Ammon's horn (tissue), 1 donor: ENCODE measurements around the gene BSPRY.
A peak's percentile ranks its signal among the peaks of the same experiment; 100 is the strongest.

Source experiments
- DNase-seq: peaks from one replicate; pipeline ENCODE4 v3.0.0-alpha.2; 2016; ENCODE audit warnings: low spot score

BSPRY gene

DNA sequence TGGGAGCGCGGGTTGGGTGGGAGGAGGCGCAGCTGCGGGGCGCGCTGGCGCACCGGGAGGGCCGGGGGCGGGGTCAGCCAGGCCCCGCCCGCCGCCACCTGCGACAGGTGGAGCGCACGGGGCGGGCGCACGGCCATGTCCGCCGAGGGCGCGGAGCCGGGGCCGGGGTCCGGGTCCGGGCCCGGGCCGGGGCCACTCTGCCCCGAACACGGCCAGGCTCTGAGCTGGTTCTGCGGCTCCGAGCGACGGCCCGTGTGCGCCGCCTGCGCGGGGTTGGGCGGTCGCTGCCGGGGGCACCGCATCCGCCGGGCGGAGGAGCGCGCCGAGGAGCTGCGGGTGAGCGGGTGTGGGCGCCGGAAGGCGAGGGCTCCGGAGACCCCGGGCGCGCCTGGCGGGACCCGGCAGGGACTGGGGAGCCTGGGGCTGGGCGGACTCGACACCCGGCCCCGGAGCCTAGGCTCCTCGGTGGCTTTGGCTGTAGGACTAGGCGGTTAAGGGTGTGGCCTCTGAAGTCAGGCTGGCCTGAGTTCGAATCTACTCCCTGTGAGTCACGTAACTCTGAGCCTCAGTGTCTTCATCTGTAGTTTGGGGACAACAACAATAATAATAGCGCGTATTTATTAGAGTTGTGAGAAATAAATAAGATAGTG lies at the start of gene BSPRY:
Gene BSPRY (plus strand): TSS at position 97 of the 650 bp plus-strand sequence. CDS start 39 bp downstream, at position 136.
- no peak for DNase-seq

DNA sequence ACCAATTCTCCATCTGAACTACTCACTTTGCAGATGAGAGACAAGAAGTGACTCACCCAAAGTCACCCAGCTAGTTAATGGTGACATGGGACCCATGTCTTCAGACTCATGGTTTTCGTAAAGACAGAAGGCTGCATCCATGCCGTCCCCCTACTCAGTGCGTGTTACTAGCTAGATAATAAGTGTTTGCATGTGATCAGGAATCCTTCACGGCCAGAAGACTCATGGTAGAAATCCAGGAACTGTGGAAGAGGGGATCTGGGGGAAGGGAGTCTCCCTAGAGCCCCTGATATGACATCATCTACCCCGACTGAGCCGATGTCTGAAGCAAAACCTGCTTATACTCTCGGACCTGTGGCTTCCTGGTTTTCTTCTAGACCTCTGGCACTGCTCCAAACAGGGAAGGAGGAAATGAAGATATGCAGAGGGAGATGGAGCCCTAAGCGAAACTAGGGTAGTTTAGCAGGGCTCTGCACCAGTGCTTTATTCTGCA lies 49.5 kb upstream of the BSPRY start:
- DNase-seq: peak; percentile 38

DNA sequence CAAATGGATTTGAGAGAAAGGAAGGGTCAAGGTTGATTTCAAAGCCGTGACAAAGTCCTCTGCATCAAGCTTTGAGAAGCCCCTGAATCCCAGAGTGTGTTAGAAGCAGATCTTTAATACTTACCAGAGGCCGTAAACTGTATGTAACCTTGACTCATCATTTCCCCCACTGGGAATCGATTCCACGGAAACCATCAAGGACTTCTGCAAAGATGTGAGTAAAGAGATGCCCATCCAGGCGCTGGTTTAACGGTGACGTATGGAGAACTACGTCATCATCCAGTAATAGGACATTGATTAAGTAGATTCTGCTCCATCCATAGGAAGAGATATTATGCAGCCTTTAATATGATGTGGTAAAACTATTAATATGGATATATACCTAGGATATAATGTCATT lies 47.8 kb upstream of the BSPRY start:
- DNase-seq: no peak

DNA sequence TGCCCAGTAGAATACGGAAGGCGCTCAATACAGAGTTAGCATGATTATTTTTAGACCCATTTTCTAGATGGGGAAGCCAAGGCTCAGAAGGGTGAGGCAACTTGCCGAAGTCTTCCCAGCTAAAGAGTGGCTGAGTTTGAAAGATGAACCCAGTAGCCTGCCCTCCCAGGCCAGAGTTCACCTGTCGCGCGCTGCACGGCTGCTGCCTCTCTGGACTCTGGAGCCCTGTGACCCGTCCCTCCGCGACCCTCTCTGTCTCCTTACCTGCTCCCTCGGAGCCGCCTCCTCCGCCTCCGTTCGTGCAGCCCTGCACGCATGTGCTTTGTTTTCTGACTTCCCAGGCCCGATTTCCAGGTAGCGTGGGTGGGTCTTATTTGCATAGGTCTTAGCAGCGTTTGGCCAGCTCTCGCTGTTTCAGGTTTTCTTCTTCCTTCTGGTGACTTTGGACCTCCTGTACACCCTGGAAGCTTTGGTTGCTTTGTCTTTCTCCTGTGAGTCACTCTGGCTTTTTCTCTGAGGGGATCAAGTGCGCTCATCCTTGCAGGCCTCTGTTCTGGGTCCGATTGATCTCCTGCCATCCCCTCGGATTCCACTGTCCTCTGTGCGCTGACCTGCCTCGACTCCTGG lies 46.4 kb upstream of the BSPRY start, which contains the start of gene RNF183:
Gene RNF183 (minus strand): TSS at position 585 of the 627 bp plus-strand sequence. CDS start 5,192 bp downstream, outside the sequence.
- no peak for DNase-seq

DNA sequence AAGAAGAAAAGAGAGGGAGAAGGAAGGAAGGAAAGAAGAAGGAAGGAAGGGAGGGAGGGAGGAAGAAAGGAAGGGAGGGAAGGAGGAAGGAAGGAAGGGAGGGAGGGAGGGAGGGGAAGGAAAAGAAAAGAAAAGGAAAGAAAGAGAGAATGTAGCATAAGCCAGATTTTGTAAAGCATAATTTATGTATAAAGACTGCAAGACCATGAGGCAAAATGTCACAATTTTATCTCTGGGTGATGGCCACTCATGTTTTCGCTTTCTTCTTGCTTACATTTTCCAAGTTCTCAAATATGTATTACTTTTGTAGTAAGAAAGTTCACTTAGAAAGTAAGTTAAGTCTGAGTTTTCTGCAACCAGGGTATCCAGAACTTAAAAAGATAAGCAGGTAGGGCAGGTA lies 42.8 kb upstream of the BSPRY start:
- no peak for DNase-seq

DNA sequence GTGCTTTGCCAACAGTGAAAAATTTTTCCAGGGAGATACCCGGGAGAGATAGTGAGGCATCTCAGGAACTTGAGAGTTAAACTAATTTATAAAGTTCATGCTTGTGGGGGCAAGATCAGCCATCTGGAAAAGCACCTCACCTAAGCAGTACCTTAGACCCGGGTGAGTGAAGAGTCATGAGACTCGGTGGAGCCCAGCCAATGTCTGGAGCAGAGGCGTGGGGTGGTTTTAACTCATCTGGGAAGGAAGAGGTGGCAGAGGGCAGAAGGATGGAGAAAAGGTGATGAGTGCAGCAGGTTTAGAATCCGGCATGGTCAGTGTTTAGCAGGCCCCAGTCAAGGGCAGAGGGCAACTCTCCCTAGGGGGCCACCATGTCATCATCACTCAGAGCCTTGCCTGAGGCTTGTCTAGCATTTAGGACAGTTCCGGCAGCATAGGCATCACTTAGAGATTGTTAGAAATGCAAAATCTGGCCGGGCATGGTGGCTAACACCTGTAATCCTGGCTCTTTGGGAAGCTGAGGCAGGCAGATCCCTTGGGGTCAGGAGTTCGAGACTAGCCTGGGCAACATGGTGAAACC lies 41.9 kb upstream of the BSPRY start:
- DNase-seq: no peak

DNA sequence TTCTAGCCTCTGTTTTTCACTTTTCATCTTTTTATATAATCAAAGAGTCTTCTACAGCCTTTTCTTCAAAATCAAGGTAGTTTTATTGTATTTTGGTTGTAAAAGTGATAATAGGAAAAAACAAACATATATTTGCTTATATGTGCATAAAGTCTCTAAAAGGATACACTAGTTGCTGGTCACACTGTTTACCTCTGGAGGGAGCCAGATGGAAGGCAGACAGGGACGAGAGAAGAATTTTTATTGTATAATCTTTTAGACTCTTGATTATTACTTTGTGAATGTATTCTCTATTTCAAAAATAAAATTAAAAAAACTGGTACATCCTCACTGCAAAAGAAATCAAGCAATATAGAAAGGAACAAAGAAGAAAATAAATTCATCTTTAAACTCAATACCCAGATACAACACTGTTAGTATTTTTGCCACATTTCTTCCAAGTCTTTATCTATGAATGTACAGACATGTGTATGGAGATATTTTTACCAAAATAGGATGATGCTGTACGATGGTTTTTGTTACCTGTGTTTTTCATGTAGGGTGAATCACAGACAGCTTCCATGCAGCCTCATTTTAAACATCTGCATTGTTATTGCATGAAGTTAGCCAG lies 40.0 kb upstream of the BSPRY start:
- DNase-seq: peak; percentile 69

DNA sequence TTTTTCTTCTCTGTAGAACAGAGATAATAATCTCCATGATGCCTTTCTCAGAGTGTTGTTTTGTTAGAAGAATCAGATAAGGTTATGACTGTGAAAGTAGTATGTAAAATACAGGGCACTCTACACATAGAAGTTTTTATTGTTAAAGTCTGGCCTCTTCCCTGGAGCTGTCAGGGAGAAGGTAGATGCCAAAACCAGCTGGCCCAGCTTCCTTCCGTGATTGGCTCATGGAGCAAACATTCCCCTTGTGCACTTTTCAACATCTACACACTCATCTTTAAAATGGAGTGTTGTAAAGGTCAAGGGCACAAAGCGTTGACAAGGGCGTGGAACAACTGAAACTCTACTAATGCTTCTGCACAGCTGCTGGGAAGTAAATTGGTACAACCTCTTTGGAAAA lies 38.8 kb upstream of the BSPRY start:
- no peak for DNase-seq

DNA sequence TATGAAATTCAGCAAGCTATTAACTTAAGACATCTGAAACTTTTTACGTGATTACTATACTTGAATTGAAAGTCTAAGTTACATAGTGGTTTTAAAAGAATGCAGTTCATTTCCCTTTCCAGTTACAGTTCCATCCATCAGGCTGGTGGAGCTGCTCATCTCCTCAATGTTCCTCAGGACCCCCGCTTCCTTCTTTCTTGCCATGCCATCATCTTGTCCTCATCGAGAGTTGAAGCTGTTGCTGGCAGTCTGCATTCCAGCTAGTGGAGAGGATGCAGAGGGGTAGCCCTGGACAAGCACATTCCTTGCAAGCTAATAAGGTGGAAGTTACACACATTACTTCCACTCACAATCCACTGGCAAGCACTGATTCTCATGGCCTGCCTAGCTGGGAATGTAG lies 37.4 kb upstream of the BSPRY start:
- DNase-seq: peak; percentile 35

DNA sequence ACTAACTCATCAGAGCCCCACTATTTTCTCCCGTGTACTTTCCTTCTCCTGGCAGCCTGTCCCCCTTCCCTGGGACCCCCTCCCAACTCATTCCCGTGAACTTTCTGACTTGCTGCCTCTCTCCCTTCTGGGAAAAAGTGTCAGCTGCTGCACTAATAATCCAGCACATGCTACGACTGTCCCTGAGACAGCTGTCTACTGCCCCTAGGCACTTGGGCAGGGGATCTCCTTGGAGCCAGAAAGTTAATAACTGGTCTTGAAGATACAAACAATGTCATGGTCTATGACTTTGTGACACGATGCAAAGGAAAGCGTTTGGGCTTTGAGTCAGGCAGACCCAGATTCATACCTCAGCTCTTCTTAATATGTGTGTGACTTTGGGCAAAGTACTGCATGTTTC lies 36.1 kb upstream of the BSPRY start:
- DNase-seq: no peak

DNA sequence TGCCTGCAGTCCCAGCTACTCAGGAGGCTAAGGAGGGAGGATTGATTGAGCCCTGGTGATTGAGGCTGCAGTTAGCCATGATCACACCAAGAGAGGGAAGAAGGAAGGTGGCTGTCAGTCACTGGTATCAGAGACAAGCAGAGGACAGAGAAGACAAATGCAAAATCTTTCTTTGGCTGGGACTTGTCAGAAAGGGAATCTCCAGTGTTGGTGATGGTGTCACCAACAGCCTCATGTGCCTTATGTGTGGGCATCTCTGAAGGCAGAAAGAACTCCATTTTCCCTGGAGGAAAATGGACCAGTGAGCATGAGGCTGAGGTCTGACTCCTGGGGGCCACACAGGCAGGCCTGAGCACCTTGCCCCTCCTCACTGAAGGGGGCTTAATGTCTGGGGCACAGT lies 34.1 kb upstream of the BSPRY start:
- no peak for DNase-seq

DNA sequence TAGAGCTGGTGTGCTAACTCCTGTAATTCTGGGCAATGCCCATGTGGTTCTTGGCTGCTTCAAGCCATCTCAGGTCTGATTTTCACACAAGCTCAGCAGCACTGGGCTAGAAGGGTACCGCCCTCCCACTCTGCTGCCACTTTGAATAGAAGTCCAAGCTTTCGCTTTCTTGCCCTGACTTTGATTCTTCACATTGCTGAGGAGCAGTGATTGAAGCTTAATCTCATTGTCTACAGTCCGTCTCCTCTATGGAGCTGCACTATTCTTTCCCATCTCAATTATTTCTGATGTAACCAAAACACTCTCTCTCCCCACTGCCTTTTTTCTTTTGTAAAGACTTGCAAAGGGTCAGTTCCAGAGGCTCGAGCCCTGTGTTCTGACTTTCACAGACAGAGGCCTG lies 33.3 kb upstream of the BSPRY start:
- no peak for DNase-seq

DNA sequence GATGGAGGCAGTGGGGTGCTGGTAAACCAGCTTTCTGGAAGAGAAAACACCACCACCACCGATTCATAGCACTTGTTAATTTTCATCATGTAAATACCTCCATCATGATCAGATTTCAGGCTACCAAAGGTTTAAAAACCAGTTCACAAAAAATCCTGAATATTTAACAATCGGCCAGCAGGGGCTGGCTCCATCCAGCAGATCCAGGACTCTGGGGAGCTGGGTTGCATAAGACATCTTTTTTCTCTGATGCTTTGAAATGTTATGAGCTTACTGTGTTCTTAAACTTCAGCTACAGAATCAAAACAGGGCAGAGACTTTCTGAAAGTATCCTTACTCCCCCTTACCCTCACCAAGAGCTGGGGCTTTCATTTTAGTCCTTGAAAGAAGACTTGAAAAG lies 31.6 kb upstream of the BSPRY start:
- no peak for DNase-seq

DNA sequence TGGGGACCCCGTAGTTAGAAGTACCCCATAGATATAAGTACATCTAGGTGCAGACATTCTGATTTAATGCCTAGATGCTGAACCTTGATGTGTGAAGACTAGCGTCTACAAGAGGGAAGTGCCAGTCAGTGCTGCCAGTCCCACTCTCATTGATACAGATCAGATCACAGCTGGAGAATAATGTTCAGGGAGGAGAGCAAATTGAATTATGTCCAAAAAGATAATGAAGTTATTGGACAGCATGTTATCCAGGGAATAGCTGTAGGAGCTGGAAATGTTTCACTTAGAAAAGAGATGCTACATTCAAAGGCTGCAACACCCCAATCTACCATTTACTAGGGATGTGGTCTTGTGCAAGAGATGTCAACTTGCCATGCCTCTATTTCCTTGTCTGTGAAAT lies 30.3 kb upstream of the BSPRY start:
- DNase-seq: no peak

DNA sequence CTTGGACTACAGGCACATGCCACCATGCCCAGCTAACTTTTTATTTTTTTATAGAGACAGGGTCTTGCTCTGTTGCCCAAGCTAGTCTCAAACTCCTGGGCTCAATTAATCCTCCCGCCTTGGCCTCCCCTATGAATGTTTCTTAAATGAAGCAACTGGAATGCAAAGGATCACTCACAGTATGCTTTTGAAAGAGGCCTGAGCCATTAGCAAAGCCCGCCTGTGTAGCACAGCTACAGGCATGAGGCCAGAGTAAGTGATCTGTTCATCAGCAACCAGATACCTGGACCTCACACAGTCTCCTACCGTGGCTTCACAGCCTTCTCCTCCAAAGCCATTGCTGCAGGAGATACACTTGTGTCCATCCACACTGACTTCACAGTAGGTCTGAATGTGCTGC lies 29.3 kb upstream of the BSPRY start:
- no peak for DNase-seq

DNA sequence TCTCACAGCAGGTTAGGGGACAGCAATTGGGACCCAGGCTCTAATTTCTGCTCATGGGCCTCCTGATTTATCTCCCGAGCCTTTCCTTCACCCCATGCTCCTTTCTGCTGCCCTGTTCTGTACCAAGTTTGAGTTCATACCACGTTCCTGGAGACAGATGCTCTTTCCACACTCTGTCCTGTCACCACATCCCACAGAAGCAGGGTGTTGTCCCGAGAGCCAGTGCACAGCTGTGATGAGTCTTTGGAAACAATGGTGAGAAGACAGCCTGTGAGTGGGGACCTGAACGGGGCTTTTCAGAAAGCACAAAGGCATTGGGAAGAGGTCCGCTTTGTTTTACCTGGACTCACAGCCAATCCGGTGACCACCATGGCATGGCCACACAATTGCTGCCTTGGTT lies 26.7 kb upstream of the BSPRY start:
- DNase-seq: no peak

DNA sequence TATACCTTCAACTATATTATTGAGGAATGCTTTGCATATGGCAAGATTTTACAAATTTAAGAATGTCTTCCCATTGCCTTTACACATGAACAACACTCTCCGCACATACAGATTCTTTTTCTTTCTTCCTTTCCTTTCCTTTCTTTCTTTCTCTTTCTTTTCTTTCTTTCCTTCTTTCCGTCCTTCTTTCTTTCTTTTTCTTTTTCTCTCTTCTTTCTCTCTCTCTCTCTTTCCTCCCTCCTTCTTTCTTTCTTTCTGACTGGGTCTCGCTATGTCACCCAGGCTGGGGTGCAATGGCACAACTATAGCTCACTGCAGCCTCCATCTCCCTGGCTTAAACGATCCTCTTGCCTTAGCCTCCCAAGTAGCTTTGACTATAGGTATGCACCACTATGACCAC lies 23.1 kb upstream of the BSPRY start:
- no peak for DNase-seq

DNA sequence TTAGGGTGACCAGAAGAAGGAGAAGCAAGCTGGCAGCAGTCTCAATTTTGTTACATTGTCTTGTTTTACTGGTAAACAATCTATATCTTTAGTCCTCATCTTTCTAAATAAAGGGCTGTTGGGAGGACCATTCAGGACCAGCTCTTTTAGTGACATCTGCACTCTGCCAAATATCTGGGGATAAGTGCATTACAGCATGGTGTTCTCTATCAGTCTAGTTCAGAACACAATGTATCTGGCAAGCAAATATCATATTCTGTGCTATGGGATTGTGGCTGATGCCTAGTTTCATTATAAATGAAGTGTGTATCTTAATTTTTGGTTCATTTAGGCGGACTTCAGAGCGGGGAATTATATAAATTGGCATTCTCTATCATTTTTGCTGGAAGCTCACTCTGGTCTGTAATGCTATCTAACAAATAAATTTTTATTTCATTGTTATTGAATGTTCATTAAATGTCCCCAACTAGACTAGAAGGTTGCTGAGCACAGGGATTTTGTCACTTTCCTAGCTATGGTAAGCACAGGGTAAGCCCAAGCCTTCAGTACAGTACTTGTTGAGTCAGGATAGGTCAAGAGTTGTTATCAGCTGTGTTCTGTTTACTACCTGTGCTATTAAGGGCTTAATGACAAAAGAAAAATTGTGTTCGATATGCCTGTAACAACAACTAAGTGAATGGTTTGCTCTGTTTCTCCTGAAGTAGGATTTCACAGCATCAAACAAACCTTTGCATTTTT lies 21.1 kb upstream of the BSPRY start:
- DNase-seq: no peak

DNA sequence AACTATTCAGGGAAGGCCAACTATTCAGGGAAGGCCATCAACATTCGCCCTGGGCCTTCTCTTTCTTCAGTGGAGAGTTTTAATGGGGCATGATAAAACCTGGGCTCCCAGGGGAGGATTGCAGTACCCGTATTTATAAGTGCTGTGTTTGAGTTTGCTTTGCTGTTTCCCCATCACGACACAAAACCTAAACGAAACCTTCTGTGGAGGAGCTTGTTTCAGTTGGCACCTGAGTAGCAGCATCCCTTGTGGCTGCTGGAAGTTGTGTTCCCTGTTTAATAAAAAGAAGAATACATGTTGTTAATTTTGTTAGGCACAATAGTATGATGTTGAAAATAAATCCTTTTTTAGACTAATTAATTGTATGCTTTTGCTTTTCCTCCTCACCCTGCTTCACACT lies 17.6 kb upstream of the BSPRY start:
- no peak for DNase-seq

DNA sequence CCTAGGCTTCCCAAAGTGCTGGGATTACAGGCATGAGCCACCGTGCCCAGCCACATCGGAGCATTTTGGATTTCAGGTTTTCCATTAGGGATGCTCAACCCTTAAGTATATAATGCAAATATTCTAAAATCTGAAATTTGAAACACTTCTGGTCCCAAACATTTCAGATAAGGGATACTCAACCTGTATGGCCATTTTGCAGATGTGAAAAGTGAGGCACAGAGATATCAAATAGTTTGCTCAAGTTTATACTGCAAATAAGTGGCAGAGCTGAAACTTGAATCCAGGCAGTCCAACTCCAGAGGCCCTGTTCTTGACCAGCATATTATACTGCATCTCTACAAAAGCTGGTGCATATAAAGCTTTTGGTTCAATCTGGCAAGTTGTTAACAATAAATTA lies 11.6 kb upstream of the BSPRY start:
- no peak for DNase-seq

DNA sequence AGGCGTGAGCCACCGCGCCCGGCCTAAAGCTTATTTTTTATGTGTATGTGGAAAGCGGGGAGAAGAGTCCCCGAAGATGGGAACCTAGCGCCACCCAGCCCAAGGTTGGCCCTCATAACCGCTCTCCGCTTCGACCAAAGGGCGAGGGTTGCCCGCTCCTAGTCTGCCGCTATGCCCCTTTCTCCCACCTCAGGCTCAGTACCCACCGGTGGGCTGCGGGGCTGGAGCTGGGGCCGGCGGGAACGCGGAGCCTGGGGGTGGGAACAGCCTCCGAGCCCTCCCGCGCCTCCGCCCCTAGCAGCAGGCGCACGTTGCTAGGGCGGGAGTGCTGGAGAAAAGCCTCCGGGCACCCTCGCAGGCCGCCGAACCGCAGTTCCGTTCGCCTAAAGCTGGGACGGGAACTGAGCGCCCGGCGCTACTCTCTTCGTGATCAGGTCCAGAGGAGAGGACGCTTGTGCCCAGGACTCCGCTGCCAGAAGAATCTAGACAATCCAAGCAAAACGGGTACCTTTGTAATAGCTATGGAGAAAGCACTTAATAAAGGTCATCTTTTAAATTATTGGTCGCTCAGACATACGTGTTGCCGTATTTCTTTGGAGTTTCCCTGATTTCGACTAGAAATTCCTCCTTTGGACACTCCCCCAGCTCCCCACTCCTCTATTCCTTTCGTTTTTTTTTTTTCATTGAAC lies 9.2 kb upstream of the BSPRY start, which contains the start of gene WDR31:
Gene WDR31 (minus strand): TSS at position 265 of the 689 bp plus-strand sequence. CDS start 8,253 bp downstream, outside the sequence.
- DNase-seq: peak; percentile 92
